ENCODE data around the gene SEZ6L2.

GRCh38 chr16:29891525-29892457 is 7.6 kb downstream of the SEZ6L2 start:
- TF ChIP-seq EZH2 (IDR thresholded peaks at IDR 0.05) (no peak), POLR2AphosphoS5 (IDR thresholded peaks at IDR 0.05; ENCODE audit: borderline replicate concordance, low read depth, low read length) (no peak)

All from SK-N-MC (cell line).